GM19193 (cell line): Measurements from ENCODE around the gene ARHGAP35.
A peak's percentile ranks its signal among the peaks of the same experiment; 100 is the strongest.

Experiments
- POLR2A ChIP-seq: IDR thresholded peaks from 4 replicates; pipeline ENCODE4 v1.6.1; 2011; ENCODE audit not compliant: insufficient read depth, insufficient read length; ENCODE audit errors: extremely low read depth

Gene ARHGAP35

DNA sequence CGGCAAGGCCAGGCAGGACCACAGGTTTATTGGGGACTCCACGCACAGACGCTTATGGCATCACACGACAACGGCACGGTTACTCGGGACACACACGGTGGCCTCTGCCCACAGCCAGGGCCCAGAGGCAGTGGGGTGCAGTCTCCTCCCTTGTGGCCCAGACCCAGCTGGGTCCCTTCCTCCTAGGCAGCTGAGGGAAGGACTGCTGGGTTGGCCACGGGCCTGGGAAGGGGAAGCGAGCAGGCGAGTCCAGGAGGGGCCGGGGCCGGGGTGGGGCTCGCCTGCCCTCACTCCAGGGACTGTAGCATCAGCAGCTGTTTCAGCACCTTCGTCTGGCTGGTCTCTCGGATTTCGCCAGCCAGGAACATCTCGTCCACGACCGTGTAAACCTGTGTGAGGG, 22.6 kb upstream of the ARHGAP35 start:
- TF ChIP-seq POLR2A, result no peak

DNA sequence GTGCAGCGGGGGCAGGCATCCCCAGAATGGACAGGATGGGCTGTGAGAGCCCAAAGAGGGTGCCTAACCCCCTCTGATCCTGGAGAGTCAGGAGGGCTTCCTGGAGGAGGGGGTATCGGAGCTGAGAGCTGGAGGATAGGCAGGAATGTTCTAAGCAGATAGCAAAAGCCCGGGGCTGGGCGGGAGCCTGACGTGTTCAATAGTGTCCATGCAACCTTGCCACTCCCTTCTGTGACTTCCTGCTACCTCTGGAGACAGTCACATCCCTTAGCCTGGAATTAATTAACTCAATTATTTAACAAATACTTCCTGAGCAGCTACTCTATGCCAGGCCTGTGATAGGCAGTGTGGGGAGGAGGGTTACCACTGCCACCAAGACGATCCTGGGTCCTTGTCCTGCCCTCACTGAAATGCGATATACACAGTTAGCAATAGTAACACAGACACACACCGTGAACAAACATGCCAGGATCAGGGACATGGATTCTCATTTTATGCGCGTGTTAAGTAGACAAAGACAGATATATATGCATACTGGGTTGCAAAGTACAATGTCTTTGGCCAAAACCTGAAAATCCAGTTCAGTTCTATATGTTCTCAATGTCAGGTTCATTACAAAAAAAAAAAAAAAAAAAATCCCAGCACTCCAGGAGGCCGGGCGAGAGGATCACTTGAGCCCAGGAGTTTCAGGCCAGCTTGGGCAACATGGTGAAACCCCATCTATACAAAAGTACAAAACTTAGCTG, 20.9 kb upstream of the ARHGAP35 start:
- TF ChIP-seq POLR2A, result no peak

DNA sequence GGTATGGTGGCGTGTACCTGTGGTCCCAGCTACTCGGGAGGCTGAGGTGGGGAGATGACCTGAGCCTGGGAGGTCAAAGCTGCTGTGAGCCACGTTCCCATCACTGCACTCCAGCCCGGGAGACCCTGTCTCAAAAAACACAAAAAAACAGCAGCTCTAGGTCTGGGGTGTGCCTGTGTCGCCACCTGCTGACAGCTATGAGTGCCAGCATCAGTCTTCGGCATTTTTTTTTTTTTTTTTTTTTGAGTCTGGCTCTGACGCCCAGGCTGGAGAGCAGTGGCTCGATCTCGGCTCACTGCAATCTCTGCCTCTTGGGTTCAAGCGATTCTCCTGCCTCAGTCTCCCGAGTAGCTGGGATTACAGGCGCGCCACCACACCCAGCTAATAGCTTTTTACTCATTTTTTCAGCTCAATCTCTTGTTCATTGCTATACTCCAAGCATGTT, 20.3 kb upstream of the ARHGAP35 start:
- no peak for TF ChIP-seq POLR2A

DNA sequence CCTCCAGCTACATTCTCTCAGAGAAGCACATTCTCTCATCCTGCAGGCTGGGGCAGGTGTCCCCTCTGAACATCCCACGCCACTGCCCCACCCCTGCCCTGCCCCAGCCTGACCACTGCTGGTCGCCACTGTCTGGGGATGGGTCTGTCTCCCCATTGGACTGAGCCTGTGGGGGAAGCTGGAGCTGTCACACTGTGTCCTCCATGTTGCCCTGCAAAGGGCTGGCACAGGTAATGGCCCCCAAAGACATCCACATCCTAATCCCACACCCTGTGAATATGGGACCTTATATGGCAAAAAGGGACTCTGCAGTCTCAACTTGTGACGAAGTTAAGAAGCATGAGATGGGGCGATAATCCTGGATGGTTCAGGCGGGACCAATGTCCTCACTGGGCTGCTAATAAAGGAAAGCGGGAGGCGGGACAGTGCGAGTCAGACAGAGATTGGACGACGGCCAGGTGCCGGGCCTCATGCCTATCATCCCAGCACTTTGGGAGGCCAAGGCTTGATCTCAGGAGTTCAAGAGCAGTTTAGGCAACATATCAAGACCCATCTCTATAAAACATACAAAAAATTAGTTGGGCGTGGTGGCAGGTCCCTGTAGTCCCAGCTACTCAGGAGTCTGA, 19.2 kb upstream of the ARHGAP35 start:
- no peak for TF ChIP-seq POLR2A

DNA sequence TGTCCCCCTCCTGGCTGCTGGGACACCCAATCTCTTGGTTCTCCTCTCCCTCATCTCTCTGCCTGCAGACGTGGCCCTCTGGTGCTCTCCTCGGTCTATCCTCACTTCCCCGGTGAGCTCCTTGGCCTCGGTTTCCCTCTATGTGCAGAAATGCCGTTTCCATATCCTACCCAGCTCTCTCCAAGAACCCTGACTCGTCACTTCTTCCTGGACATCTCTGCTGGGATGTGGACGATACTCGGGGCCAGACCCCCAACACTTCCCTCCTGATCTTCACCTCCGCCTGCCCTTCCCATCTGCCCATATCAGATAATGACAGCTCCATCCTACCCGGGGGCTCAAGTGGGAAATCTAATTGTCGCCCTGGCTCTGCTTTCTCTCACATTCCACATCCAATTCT, 18.0 kb upstream of the ARHGAP35 start:
- TF ChIP-seq POLR2A, result no peak

DNA sequence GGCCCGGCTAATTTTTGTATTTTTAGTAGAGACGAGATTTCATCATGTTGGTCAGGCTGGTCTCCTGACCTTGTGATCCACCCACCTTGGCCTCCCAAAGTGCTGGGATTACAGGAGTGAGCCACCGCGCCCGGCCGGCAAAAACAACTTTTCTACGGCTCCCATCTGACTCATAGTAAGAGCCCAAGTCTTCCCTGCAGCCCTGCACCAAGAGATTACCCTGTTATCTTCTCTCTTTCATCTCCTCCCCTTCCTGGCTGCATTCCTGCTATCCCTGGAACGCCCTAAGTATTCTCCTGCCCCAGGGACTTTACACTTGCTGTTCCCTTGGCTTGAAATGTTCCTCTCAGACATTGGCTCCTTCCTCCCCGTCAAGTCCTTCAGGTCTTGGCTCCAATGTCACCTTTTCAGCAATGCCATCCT, 16.7 kb upstream of the ARHGAP35 start:
- TF ChIP-seq POLR2A, result no peak

DNA sequence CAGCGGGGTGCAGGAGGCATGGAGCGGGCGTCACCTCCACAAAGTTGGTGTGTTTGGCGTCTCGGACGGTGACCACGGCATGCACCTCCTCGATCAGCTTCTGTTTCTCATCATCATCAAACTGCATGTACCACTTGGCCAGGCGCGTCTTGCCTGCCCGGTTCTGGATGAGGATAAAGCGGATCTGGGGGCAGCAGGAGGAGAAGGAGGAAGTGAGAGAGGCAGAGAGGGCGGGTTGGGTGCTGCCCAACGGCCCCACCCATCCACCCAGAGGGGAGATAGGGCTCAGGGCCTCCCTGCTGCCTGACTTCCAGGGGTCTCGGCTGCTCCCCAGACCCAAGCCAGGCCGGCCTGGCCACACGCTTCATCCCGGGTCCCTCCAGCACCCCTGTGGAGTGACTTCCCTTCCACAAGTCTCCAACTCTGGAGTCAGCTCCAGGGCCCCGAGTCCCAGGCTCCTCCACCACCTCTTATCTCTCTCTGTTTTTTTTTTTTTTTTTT, 14.8 kb upstream of the ARHGAP35 start:
- TF ChIP-seq POLR2A, result no peak

DNA sequence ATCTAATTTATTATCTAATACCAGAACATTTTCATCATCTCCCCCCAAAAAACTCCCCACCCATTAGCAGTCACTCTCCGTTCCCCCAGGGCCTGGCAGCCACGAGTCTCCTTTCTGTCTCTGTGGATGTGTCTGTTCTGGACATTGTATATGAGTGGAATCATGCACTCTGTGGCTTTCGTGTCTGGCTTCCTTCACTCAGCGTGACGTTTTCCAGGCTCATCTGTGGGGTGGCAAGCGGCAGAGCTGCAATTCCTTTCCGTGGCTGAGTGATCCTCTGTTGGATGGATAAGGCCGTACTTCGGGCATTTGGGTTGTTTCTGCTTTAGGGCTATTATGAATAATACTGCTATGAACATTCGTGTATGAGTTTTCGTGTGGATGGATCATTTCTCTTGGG, 13.3 kb upstream of the ARHGAP35 start:
- TF ChIP-seq POLR2A, result no peak

DNA sequence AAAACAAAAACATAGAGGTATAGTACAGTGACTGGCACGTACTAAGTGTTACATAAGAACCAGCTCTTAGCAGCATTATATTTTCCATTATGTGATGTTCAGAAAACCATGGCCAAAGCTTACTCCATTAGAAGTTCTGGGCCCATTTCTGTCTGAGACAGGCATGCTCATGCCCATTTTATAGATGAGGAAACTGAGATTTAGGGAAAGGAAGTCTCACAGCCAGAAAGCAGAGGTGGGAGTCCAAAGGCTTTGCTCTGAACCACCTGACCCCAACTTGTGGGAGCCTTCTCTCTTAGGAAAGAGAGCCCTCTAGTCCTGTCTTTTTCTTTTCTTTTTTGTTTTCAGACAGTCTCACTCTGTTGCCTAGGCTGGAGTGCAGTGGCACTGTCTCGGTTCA, 12.4 kb upstream of the ARHGAP35 start:
- no peak for TF ChIP-seq POLR2A

DNA sequence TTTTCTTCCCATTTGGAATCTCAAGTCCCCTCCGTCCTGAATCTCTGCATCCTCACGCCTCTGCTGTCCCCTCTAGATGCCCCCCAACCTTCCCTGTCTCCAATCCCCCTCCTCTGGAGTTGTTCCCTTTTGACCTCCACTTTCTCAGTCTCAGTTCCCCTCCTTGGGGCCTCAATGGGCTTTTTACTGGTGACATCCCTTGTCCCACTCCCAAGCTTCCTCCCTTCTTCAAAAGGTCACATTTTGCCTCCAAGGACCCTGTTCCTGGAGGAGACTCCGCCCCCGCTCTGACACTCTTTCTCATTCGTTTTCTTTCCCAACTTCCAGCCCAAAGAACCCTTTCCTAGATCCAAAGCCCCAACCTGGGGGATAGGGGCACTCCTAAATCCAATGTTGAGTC, 11.2 kb upstream of the ARHGAP35 start:
- TF ChIP-seq POLR2A, result no peak

DNA sequence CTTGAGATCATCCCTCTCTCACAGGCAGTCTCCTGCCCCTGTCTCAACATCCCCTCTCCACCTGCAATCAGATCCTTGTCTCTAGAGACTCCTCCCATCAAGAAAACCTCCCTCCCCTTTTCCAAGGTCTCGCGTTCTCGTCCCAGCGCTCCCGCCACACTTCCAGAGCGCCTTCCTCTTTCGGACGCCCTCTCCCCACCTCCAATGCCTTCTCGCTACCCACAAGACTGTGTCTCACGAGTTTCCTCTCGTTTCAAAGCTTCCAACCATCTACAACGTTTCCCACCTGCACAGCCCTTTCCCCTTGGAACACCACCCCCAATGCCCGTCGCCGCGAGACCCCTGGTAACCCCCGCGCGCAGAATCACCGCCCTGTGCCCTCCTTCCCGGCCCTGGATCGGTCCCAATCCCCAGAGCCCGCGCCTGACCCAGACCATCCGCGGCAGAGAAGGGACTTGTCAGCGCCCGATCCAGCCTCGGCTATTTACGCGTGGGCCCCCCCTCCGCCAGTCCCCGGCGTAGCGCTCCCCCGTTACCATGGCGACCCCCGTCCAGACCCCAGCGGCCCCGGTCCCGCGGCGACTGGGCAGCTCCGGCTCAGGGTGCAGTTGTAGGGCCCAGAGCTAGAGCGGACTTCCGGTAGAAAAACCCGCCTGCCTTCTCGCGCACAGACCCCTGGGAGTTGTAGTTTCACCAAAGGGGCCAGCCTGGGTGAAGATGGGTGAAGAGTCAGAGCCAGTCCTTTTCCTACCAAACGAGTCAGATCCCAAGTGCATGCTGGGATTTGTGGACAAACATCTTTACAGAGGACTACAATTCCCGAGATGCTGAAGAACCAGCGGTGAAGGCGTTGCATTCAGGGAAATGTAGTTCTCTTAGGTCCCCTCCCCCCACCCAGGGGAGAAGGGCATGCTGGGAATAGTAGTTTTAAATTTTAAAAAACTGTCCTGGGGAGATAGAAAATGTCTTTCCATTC, 10.3 kb upstream of the ARHGAP35 start, which contains the start of gene AP2S1:
Gene AP2S1 (minus strand): TSS at position 619 of the 976 bp plus-strand sequence. CDS start 80 bp downstream, at position 539.
- peak; percentile 79 for TF ChIP-seq POLR2A

DNA sequence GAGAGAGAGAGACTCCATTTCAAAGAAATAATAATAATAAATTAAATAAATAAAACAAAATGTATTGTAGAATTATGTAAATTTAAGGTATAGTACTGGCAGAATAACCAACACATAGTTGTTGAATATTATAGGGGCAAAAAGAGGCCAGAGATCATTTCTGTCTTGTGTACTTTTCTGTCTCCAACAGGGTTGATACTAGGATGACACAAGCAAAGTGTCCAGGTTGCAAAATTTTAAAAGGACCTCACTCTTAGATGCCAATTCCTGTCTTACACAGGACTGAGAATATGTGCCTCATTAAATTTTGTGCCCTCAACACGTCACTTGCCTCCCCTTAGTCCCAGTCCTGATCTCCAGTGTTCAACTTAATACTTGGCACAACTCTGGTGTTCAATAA, 8.0 kb upstream of the ARHGAP35 start:
- no peak for TF ChIP-seq POLR2A

DNA sequence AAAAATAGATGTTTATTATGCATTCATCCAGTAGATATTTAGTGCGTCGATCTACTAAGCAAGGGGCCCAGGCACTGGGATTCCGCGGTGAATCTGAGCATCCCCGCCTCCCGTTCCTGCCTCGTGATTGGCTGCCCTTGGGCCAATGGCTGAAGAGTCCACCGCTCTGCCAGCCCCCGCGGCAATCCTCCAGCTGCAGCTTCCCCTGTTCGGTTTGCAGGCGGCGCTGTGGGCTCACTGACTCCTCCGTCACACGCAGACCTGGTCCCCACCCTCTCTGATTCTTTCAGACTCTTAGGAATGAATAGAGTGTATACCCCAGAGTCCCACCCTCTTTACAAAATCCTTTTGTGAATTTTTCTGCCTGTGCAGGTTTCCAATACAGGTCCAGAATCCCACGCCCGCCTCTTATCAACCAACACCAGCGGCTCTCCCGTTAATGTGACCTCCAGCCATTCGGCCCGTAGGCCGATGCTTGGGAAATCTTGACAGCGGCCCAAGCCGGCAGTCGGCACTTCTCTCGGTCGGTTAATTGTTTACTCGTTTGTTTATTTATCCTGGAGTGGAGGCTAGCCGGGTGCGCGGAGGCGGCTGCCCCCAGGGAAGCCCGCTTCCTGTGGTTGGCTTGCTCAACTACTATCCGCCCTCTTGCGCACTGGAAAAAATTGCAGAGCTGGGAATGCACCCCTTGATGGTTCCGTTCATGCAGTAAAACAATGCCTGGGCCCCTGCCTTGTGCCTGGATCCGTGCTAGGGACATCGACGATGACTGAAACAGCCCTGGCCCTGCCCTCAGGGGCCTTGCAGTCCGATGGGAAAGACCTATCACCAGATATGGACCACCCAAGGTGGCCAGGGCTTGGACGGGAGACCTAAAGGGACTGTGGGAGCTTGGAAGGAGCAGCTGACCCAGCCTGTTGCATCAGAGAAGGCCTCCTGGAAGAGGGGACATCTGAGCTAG, 4.5 kb upstream of the ARHGAP35 start:
- peak; percentile 39 for TF ChIP-seq POLR2A

DNA sequence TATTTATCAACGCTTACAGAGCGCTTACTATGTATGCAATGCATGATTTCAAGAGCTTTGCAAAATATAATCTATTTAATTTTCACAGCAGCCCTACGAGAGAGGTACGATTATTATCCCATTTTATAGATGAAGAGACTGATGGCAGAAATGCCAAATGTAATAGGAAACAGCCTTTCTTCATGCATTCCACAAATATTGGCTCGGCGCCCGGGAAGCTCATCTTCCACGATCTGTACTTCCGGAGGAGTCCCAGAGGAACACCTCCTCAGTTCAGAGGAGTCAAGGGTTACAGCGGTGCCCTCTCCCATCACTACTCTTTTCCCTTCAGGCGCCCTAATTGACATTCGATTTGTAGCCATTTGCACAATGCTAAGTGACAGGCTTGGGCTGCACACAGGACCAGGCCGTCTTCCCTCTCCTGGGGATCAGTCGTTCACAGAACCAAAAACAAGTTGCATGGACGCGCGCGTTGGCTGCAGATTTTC, 1.1 kb upstream of the ARHGAP35 start:
- no peak for TF ChIP-seq POLR2A

DNA sequence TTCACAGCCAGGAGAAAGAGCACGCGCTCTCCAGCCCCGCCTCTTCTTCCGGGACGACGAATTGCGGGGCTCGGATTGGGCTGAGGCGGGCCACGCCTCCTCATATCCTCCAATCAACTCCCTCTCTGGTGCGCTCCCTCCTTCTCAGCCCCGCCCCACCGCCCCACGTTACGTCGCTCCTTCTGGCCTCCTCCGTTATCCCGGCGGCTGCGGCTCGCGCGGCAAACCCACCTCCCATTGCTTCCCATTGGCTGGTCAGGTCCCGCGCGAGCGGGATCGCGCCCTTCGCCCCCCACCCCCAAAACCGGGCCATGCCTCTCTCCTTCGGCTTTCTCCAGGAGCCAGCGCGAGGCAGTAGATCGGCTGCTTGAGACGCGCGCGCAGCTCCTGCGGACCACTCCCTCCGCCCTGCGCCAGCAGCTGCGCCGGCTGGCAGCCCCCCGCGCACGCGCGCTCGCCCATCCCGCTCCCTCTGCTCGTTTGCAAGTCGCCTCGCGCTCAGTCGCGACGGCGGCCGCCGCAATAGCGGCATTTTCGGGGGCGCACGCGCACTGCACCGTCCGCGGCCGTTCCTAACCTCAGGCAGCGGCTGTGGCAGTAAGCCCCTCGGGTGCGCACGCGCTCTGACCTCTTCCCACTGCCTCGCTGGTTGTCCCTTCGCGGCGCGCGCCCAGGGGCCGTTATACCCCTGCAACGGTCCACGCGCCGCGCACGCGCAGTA, 512 bp upstream of the ARHGAP35 start:
- TF ChIP-seq POLR2A, result peak; percentile 86
